ENCODE measurements around the gene CISD3. TPM values are rescaled to one million over a fixed set of nuclear protein-coding genes. Genes with fewer than 3 reads are reported as not detected.

The CISD3 gene, protein sequence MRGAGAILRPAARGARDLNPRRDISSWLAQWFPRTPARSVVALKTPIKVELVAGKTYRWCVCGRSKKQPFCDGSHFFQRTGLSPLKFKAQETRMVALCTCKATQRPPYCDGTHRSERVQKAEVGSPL
- 6.4 TPM for total RNA-seq
- polyA plus RNA-seq (ENCODE audit: insufficient read depth in 1 of 8, insufficient read length in 8 of 8, low replicate concordance in 1 of 8) = 10 to 100 TPM; 12.9 to 21.2 (median 15.1) TPM
- long read RNA-seq, donor 1, transcript CISD3-204 (4 exons, 2,074 nt) = major isoform, 5 of 6 reads
- long read RNA-seq, donor 1, partial matches to known transcripts = 0 of 6 reads
- long read RNA-seq, donor 1, other reads (novel, unspliced or antisense) = 0 of 6 reads
- long read RNA-seq, donor 2, partial matches to known transcripts = 0 of 4 reads
- long read RNA-seq, donor 2, other reads (novel, unspliced or antisense) = 0 of 4 reads
- long read RNA-seq, donor 3, transcript CISD3-204 (4 exons, 2,074 nt) = major isoform, 20 of 24 reads
- long read RNA-seq, donor 3, partial matches to known transcripts = 0 of 24 reads
- long read RNA-seq, donor 3, other reads (novel, unspliced or antisense) = 0 of 24 reads
- long read RNA-seq, donor 4, transcript CISD3-204 (4 exons, 2,074 nt) = major isoform, 10 of 17 reads
- long read RNA-seq, donor 4, partial matches to known transcripts = 5 of 17 reads
- long read RNA-seq, donor 4, other reads (novel, unspliced or antisense) = 0 of 17 reads
- long read RNA-seq, donor 5, transcript CISD3-204 (4 exons, 2,074 nt) = major isoform, 36 of 98 reads
- long read RNA-seq, donor 5, partial matches to known transcripts = 58 of 98 reads
- long read RNA-seq, donor 5, other reads (novel, unspliced or antisense) = 0 of 98 reads
- long read RNA-seq, donor 6, transcript CISD3-204 (4 exons, 2,074 nt) = major isoform, 32 of 42 reads
- long read RNA-seq, donor 6, partial matches to known transcripts = 0 of 42 reads
- long read RNA-seq, donor 6, other reads (novel, unspliced or antisense) = 6 of 42 reads
- long read RNA-seq, donor 7, transcript CISD3-204 (4 exons, 2,074 nt) = major isoform, 15 of 16 reads
- long read RNA-seq, donor 7, partial matches to known transcripts = 0 of 16 reads
- long read RNA-seq, donor 7, other reads (novel, unspliced or antisense) = 0 of 16 reads
- long read RNA-seq, donor 8, transcript CISD3-204 (4 exons, 2,074 nt) = major isoform, 15 of 30 reads
- long read RNA-seq, donor 8, partial matches to known transcripts = 13 of 30 reads
- long read RNA-seq, donor 8, other reads (novel, unspliced or antisense) = 0 of 30 reads
- long read RNA-seq, donor 9, transcript CISD3-204 (4 exons, 2,074 nt) = major isoform, 11 of 13 reads
- long read RNA-seq, donor 9, partial matches to known transcripts = 0 of 13 reads
- long read RNA-seq, donor 9, other reads (novel, unspliced or antisense) = 0 of 13 reads
- long read RNA-seq, donor 10, transcript CISD3-204 (4 exons, 2,074 nt) = major isoform, 23 of 32 reads
- long read RNA-seq, donor 10, partial matches to known transcripts = 0 of 32 reads
- long read RNA-seq, donor 10, other reads (novel, unspliced or antisense) = 8 of 32 reads
- long read RNA-seq, donor 11, transcript CISD3-204 (4 exons, 2,074 nt) = major isoform, 10 of 13 reads
- long read RNA-seq, donor 11, partial matches to known transcripts = 0 of 13 reads
- long read RNA-seq, donor 11, other reads (novel, unspliced or antisense) = 0 of 13 reads

DNA sequence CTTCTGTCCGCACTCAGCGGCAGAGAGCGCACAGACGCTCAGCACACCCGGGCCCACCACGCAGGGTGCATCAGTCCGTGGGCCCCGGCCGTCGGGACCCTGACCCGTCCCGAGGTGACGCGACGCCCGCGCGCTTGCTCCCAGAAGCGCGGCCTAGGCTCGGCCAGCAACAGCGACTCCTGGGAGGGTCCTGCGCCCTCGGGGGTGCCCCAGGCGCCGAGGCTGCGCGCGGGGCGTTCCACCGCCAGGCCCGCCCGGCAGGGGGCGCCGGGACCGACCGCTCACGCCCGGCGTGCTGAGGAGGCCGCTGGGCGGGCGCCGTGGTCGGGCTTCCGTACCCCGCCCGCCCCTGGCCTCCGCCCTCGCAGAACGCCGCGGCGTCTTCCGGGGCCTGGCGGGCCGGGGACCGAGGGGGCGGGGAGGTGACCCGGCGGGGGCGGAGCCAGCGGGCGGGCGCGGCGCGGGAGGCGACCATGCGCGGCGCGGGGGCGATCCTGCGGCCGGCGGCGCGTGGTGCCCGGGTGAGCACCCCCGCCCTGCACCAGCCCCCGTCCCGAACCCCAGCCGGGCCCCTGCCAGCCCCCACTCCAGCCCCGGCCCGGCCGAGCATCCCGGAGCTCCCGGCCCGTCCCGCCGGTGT is at the start of gene CISD3:
CISD3 (plus strand) TSS at position 456 of the 640 bp plus-strand sequence; CDS start at position 474, 18 bp downstream.
- Histone ChIP-seq H3K4me3 (ENCODE audit: low read length) (peak within 1 kb of the TSS; percentile 60), H3K27me3 (ENCODE audit: control insufficient read depth, insufficient read depth, low read length) (no peaks in the 10 kb centered on the region), H3K4me1 (ENCODE audit: control insufficient read depth, insufficient read depth, low read length) (peaks cover 34% of the 10 kb centered on the region), H3K27ac (ENCODE audit: low read length) (peak within 1 kb of the TSS; percentile 87), H3K9me3 (replicated peaks; ENCODE audit: control insufficient read depth, low read depth, low read length) (no peaks in the 10 kb centered on the region), H3K36me3 (ENCODE audit: control insufficient read depth, insufficient read depth, low read length) (peaks cover 45% of the 10 kb centered on the region)
- peak; percentile 94 for DNase-seq
- under 1% methylated on average over 90 of the region's 92 CpGs for WGBS (ENCODE audit: insufficient coverage)

DNA sequence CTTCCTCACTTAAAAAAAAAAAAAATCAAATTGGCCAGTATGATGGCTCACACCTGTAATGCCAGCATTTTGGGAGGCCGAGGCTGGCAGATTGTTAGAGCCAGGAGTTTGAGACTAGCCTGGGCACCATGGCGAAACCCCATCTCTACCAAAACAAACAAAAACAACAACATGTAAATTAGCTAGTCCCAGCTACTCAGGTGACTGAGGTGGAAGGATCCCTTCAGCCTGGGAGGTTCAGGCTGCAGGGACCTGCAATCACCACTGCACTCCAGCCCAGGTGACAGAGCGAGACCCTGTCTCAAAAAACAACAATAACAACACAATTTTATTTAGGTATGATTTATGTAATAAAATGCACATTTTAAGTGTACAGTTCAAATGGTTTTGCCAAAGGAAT is 49.0 kb upstream of the CISD3 start:
- Histone ChIP-seq H3K27me3 (ENCODE audit: control insufficient read depth, insufficient read depth, low read length) (peaks cover 6% of the 10 kb centered on the region), H3K27ac (ENCODE audit: low read length) (no peak overlapping the region), H3K4me1 (ENCODE audit: control insufficient read depth, insufficient read depth, low read length) (peaks cover 3% of the 10 kb centered on the region), H3K4me3 (ENCODE audit: low read length) (no peak overlapping the region), H3K9me3 (replicated peaks; ENCODE audit: control insufficient read depth, low read depth, low read length) (no peaks in the 10 kb centered on the region), H3K36me3 (ENCODE audit: control insufficient read depth, insufficient read depth, low read length) (no peaks in the 10 kb centered on the region)
- DNase-seq = no peak
- WGBS (ENCODE audit: insufficient coverage) = 50% methylated on average over 1 of the region's 3 CpGs

DNA sequence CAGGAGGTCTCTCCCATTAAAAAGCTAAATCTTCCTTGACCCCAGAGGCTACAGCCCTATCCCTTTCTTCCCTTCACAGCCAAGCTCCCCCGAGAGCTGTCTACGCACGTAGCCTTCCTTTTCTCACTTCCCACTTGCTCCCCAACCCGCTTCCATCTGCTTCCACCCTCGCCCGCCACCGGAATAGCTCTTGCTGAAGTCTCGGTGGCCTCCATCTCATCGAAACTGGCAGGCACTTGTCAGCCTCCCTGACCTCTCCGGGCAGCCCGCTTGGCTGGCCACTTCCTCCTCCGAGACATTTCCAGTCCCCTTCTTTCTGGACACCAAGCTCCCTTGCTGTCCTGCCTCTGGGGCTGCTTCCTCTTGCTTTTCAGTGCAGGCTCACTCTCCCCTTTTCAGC is 44.6 kb upstream of the CISD3 start:
- 74% methylated on average over 12 of the region's 12 CpGs for WGBS (ENCODE audit: insufficient coverage)
- H3K4me1 ChIP-seq (ENCODE audit: control insufficient read depth, insufficient read depth, low read length) = no peaks in the 10 kb centered on the region
- H3K9me3 ChIP-seq (replicated peaks; ENCODE audit: control insufficient read depth, low read depth, low read length) = no peaks in the 10 kb centered on the region
- H3K27ac ChIP-seq (ENCODE audit: low read length) = peak overlapping the region; percentile 20
- DNase-seq = peak; percentile 70
- no peaks in the 10 kb centered on the region for H3K36me3 ChIP-seq (ENCODE audit: control insufficient read depth, insufficient read depth, low read length)
- H3K4me3 ChIP-seq (ENCODE audit: low read length) = no peak overlapping the region
- H3K27me3 ChIP-seq (ENCODE audit: control insufficient read depth, insufficient read depth, low read length) = no peaks in the 10 kb centered on the region

DNA sequence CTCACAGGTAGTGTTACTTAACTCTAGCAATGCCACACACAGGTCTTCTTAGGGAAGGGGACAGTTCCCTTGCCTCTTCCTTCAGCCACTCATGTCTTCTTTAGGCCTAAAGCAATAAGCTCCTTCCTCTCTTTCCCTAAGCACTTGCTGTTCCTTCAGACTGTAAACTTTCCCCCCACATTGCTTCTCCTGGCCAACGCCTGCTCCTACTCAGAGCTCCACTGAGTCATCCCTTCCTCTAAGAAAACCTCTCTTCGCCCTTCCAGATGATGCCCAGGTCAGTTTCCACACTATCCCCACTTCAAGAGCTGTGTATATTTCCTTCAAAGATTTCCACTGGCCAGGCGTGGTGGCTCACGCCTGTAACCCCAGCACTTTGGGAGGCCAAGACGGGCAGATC is 42.9 kb upstream of the CISD3 start:
- Histone ChIP-seq H3K27ac (ENCODE audit: low read length) (no peak overlapping the region), H3K27me3 (ENCODE audit: control insufficient read depth, insufficient read depth, low read length) (no peaks in the 10 kb centered on the region), H3K4me1 (ENCODE audit: control insufficient read depth, insufficient read depth, low read length) (no peaks in the 10 kb centered on the region), H3K4me3 (ENCODE audit: low read length) (no peak overlapping the region), H3K36me3 (ENCODE audit: control insufficient read depth, insufficient read depth, low read length) (no peaks in the 10 kb centered on the region), H3K9me3 (replicated peaks; ENCODE audit: control insufficient read depth, low read depth, low read length) (no peaks in the 10 kb centered on the region)
- DNase-seq = no peak
- WGBS (ENCODE audit: insufficient coverage) = 94% methylated on average over 5 of the region's 5 CpGs

DNA sequence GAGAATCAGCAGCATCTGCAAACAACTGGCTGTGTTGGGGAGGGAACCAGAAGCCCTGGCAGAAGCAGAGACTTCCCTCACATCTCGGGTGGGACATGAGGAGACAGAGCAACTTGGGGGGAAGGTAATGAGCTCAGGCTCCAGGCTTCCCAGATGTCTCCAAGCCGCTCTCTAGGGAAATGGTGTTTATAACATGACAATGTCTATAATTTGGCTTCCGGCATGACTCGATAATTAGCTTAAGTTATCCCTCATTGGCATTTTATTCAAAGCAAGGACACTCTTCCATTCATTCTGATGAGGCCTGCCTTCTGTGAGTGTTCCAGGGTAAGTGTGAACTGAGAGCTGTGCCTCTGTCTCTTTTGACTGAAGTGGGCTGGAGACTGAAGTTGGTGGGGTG is 39.8 kb upstream of the CISD3 start:
- no CpG with 5 or more reads among the region's 4 CpGs for WGBS (ENCODE audit: insufficient coverage)
- peaks cover 13% of the 10 kb centered on the region for H3K4me1 ChIP-seq (ENCODE audit: control insufficient read depth, insufficient read depth, low read length)
- no peak for DNase-seq

DNA sequence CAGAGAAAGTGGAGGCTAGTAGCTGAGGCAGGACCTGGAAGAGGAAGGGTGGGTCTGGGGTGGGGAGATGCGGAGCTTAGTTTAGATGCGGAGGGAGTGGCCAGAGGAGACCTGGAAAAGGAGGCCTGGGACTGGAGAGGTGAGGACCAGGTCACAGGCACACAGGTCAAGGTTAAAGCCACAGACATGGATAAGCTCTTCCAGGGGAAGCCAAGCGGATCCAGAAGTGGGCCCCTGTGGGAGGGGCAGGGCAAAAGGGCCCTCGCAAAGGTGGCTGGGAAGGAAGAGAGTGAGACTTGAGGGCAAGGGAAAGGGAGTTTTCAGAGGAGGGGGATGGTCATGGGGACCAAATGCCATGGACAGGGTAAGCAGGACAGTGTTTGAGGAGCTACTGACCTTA is 39.0 kb upstream of the CISD3 start:
- no peaks in the 10 kb centered on the region for H3K9me3 ChIP-seq (replicated peaks; ENCODE audit: control insufficient read depth, low read depth, low read length)
- H3K36me3 ChIP-seq (ENCODE audit: control insufficient read depth, insufficient read depth, low read length) = no peaks in the 10 kb centered on the region
- no peak for DNase-seq
- H3K27ac ChIP-seq (ENCODE audit: low read length) = no peak overlapping the region
- no peaks in the 10 kb centered on the region for H3K27me3 ChIP-seq (ENCODE audit: control insufficient read depth, insufficient read depth, low read length)
- H3K4me3 ChIP-seq (ENCODE audit: low read length) = no peak overlapping the region
- H3K4me1 ChIP-seq (ENCODE audit: control insufficient read depth, insufficient read depth, low read length) = peaks cover 13% of the 10 kb centered on the region
- 55% methylated on average over 4 of the region's 4 CpGs for WGBS (ENCODE audit: insufficient coverage)

More for the DNA sequence above, 39.8 kb upstream of the CISD3 start:
- H3K36me3 ChIP-seq (ENCODE audit: control insufficient read depth, insufficient read depth, low read length) = no peaks in the 10 kb centered on the region
- H3K9me3 ChIP-seq (replicated peaks; ENCODE audit: control insufficient read depth, low read depth, low read length) = no peaks in the 10 kb centered on the region
- H3K4me3 ChIP-seq (ENCODE audit: low read length) = no peak overlapping the region
- H3K27ac ChIP-seq (ENCODE audit: low read length) = no peak overlapping the region
- H3K27me3 ChIP-seq (ENCODE audit: control insufficient read depth, insufficient read depth, low read length) = no peaks in the 10 kb centered on the region

DNA sequence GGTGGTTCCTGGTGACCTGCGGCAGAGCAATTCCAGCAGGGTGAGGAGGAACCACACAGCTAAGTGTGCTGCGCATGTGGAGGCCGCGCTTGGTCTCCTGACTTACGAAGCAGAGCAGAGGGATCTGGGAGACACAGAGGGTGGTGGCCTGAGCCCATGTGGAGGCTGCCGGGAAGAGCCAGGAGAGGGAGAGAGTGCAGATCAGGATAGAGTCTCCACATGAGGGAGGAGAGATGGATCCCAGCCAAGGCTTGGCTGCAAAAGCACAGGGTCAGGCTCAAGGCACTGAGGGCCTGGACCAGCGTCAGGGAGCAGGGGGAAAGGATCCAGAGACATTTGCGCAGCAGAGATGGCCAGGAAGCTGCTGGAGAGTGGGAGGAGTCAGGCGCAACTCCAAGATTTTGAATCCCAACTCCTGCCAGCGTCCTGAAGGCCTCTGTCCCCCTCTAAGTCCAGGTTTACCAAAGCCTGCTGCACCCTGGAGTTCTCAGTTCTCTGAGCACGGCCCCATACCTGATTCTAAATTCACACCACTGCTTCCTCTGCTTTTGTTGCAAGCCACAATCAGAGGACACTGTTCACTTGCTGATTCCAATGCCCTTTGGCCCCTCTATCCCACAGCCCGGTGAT is 36.3 kb upstream of the CISD3 start:
- WGBS (ENCODE audit: insufficient coverage) = 21% methylated on average over 11 of the region's 12 CpGs
- DNase-seq = peak; percentile 98

DNA sequence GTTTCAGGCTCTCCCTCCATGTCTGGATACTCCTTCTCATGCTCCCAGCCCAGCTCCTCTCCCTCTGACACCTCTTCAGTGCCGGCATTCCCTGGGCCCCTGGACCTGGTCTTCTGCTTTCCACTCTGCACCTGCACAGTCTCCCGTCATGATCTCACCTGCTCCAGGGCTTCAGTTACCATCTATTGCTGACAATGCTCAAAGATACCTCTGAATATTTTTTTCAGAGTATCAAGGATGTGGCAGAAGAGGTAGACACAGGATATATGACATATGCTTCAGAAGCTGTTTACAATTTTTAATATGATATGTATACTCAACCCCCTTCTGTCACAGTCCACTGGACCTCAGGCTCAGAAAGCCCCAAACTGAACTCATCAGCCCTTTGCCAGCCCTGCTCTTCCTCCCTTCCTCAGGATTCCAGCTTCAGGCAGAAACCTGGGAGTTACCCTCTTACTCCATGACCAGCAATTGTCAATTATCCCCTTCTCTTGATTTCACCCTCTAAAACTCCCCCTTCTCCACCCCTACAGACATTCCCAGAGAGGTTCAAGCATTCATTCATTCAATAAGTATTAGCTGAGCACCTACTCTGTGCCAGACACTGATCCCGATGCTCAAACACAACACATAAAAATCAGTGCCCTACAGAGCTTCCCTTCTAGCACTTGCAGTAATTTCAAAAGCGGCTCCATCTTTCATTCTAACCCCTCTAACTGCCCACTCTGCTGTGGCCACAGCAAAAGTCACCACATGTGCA is 32.9 kb upstream of the CISD3 start:
- no peak for DNase-seq
- H3K27me3 ChIP-seq (ENCODE audit: control insufficient read depth, insufficient read depth, low read length) = peaks cover 8% of the 10 kb centered on the region
- H3K36me3 ChIP-seq (ENCODE audit: control insufficient read depth, insufficient read depth, low read length) = no peaks in the 10 kb centered on the region
- H3K4me1 ChIP-seq (ENCODE audit: control insufficient read depth, insufficient read depth, low read length) = peaks cover 24% of the 10 kb centered on the region
- 71% methylated on average over 3 of the region's 4 CpGs for WGBS (ENCODE audit: insufficient coverage)
- no peaks in the 10 kb centered on the region for H3K9me3 ChIP-seq (replicated peaks; ENCODE audit: control insufficient read depth, low read depth, low read length)
- no peak overlapping the region for H3K27ac ChIP-seq (ENCODE audit: low read length)
- H3K4me3 ChIP-seq (ENCODE audit: low read length) = no peak overlapping the region

More for the DNA sequence above, 36.3 kb upstream of the CISD3 start:
- Histone ChIP-seq H3K4me1 (ENCODE audit: control insufficient read depth, insufficient read depth, low read length) (peaks cover 13% of the 10 kb centered on the region), H3K9me3 (replicated peaks; ENCODE audit: control insufficient read depth, low read depth, low read length) (no peaks in the 10 kb centered on the region), H3K27me3 (ENCODE audit: control insufficient read depth, insufficient read depth, low read length) (peaks cover 3% of the 10 kb centered on the region), H3K27ac (ENCODE audit: low read length) (peak overlapping the region; percentile 78), H3K36me3 (ENCODE audit: control insufficient read depth, insufficient read depth, low read length) (no peaks in the 10 kb centered on the region), H3K4me3 (ENCODE audit: low read length) (no peak overlapping the region)

Measured in muscle of leg (tissue), 16 donors.